ENCODE measurements around the gene ZNF516.

GRCh38 chr18:76380791-76381405 is 114.1 kb downstream of the ZNF516 start:
- TF ChIP-seq CTCF (IDR thresholded peaks at IDR 0.05): peak in 3 of 6 experiments; percentile 14 to 36 (median 19)
- TF ChIP-seq POLR2AphosphoS5 (IDR thresholded peaks at IDR 0.05): no peak
- no peak for TF ChIP-seq POLR2A (IDR thresholded peaks at IDR 0.05)
- no peak for TF ChIP-seq EP300 (IDR thresholded peaks at IDR 0.05)
